Neutrophil (primary cell): ENCODE measurements around the gene ERC2.

Source experiments
- H3K27ac ChIP-seq: fragments of 200-600 bp; sonication (generic); 2 replicates; pipeline ENCODE4 v1.5.1; 2016; ENCODE audit warnings: mild to moderate bottlenecking, moderate library complexity
- H3K27me3 ChIP-seq: fragments of 200-600 bp; sonication (generic); 2 replicates; pipeline ENCODE4 v1.6.0; 2016; ENCODE audit warnings: mild to moderate bottlenecking
- H3K36me3 ChIP-seq: fragments of 200-600 bp; sonication (generic); 2 replicates; pipeline ENCODE4 v1.5.1; 2017
- H3K4me1 ChIP-seq, 2 experiments: fragments of 200-600 bp in 1 of 2; sonication (generic) in 1 of 2; 1 replicate in 1 of 2; 2 replicates in 1 of 2; pipeline versions ENCODE4 v1.5.1 to v1.6.1; 2013 to 2016; ENCODE audit warnings: low read depth in 1 of 2, low read length in 1 of 2, mild to moderate bottlenecking in 1 of 2, moderate library complexity in 1 of 2; ENCODE audit not compliant: control insufficient read depth in 1 of 2, insufficient read depth in 1 of 2
- H3K4me3 ChIP-seq, 2 experiments: fragments of 200-600 bp in 1 of 2; sonication (generic) in 1 of 2; 1 replicate in 1 of 2; 2 replicates in 1 of 2; pipeline ENCODE4 v1.5.1; 2013 to 2016; ENCODE audit warnings: low read depth in 1 of 2, low read length in 1 of 2, mild to moderate bottlenecking in 1 of 2, moderate library complexity in 1 of 2
- H3K9me3 ChIP-seq: fragments of 200-600 bp; sonication (generic); 2 replicates; pipeline ENCODE4 v1.5.1; 2016
- CTCF ChIP-seq: fragments of 200-600 bp; sonication (generic); IDR thresholded peaks from 2 replicates; pipeline ENCODE4 v1.5.1; 2016; ENCODE audit warnings: antibody characterized with exemption

Gene ERC2

GRCh38 chr3:55619046-55619808 lies 849.0 kb downstream of the ERC2 start:
- Histone ChIP-seq H3K36me3 (no peaks in the 10 kb centered on the region), H3K9me3 (no peaks in the 10 kb centered on the region), H3K27ac (no peak overlapping the region), H3K4me1 (no peaks in the 10 kb centered on the region), H3K4me3 (no peak overlapping the region), H3K27me3 (peaks cover 17% of the 10 kb centered on the region)
- TF ChIP-seq CTCF, result no peak

GRCh38 chr3:55617385-55617784 lies 850.9 kb downstream of the ERC2 start:
- Histone ChIP-seq H3K27ac (no peak overlapping the region), H3K4me3 (no peak overlapping the region), H3K4me1 (no peaks in the 10 kb centered on the region), H3K9me3 (no peaks in the 10 kb centered on the region), H3K27me3 (peaks cover 17% of the 10 kb centered on the region), H3K36me3 (no peaks in the 10 kb centered on the region)
- no peak for TF ChIP-seq CTCF

- no peak for TF ChIP-seq CTCF
- no peak overlapping the region for H3K27ac ChIP-seq
- peaks cover 17% of the 10 kb centered on the region for H3K27me3 ChIP-seq
- H3K4me3 ChIP-seq, result no peak overlapping the region
- H3K9me3 ChIP-seq, result no peaks in the 10 kb centered on the region
- H3K36me3 ChIP-seq, result no peaks in the 10 kb centered on the region
- no peaks in the 10 kb centered on the region for H3K4me1 ChIP-seq
Observed at GRCh38 chr3:55616803-55617202, 851.5 kb downstream of the ERC2 start.

- Histone ChIP-seq H3K27me3 (peaks cover 14% of the 10 kb centered on the region), H3K4me3 (no peak overlapping the region), H3K27ac (no peak overlapping the region), H3K9me3 (no peaks in the 10 kb centered on the region), H3K36me3 (no peaks in the 10 kb centered on the region), H3K4me1 (no peaks in the 10 kb centered on the region)
- no peak for TF ChIP-seq CTCF
Observed at GRCh38 chr3:55615694-55616295, 852.5 kb downstream of the ERC2 start.

- H3K9me3 ChIP-seq, result no peaks in the 10 kb centered on the region
- H3K36me3 ChIP-seq, result no peaks in the 10 kb centered on the region
- TF ChIP-seq CTCF, result no peak
- no peak overlapping the region for H3K4me3 ChIP-seq
- H3K27ac ChIP-seq, result no peak overlapping the region
- peaks cover 8% of the 10 kb centered on the region for H3K27me3 ChIP-seq
- H3K4me1 ChIP-seq, result no peaks in the 10 kb centered on the region
Observed at GRCh38 chr3:55615039-55615693, 853.1 kb downstream of the ERC2 start.
